AG09319 (cell line): Measurements from ENCODE around the gene ATG3.

Experiments
- DNase-seq: peaks from one replicate; pipeline ENCODE4 v3.0.0-alpha.2; 2010; ENCODE audit warnings: low read depth; ENCODE audit errors: extremely low read depth
- TF ChIP-seq, protein P1 (sequence below): IDR thresholded peaks from 2 replicates; pipeline ENCODE4 v1.5.1; 2011; ENCODE audit warnings: low read depth, mild to moderate bottlenecking, inconsistent platforms, low read length, moderate library complexity

The ATG3 gene

DNA sequence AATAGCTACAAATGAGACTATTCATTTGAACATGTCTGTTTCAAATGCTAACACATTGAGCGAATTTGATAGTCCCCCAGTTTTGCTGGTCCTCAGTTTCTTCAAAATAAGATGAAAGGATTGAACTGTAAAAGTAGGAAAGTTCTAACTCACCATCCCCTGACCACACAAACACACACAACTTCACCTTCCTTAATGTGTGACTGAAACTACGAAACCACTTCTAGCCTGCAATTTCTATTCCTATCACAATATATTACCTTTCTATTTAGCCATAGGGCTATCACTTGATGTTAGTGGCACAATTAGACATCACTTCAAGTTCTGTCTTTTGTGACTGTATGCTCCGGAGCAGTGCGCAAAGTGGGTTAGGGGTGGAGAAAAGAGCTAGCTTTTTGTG lies 77.4 kb downstream of the ATG3 start:
- TF ChIP-seq, protein P1, sequence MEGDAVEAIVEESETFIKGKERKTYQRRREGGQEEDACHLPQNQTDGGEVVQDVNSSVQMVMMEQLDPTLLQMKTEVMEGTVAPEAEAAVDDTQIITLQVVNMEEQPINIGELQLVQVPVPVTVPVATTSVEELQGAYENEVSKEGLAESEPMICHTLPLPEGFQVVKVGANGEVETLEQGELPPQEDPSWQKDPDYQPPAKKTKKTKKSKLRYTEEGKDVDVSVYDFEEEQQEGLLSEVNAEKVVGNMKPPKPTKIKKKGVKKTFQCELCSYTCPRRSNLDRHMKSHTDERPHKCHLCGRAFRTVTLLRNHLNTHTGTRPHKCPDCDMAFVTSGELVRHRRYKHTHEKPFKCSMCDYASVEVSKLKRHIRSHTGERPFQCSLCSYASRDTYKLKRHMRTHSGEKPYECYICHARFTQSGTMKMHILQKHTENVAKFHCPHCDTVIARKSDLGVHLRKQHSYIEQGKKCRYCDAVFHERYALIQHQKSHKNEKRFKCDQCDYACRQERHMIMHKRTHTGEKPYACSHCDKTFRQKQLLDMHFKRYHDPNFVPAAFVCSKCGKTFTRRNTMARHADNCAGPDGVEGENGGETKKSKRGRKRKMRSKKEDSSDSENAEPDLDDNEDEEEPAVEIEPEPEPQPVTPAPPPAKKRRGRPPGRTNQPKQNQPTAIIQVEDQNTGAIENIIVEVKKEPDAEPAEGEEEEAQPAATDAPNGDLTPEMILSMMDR, result no peak
- DNase-seq, result no peak

DNA sequence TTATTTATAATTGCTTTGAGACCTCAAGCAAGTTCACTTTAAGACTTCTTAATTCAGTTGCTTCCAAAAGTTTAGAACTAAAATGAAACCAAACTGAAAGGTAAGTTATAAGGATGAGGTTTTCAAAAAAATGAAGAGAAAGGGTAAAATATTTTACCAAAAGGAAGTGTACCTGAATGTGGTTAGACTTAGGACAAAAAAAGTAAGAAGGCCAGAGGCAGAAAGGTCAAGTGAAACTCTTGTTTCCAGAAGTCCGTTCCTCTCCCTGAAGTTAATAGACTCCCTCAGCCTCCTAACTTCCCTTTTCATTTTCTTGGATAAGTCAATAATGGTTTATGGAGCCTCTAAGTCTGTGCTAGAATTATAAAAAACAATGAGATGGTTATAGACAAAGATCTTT lies 79.1 kb downstream of the ATG3 start:
- no peak for DNase-seq
- TF ChIP-seq, protein P1, result no peak
